Fibroblast of lung (primary cell): Measurements from ENCODE around the gene CARMIL3. TPM values are rescaled to one million over a fixed set of nuclear protein-coding genes. Genes with fewer than 3 reads are reported as not detected.

ENCODE experiments used
- DNase-seq, 2 donors: peaks; one replicate each; pipeline versions ENCODE4 v3.0.0 to v3.0.0-alpha.2; 2010; ENCODE audit warnings: low read depth in 2 of 2
- H2AFZ ChIP-seq: 2 replicates; pipeline ENCODE4 v1.5.1; 2012; ENCODE audit warnings: low read length, control low read depth, inconsistent platforms
- H3K27ac ChIP-seq: 2 replicates; pipeline ENCODE4 v1.5.1; 2011; ENCODE audit warnings: low read length, control low read depth; ENCODE audit not compliant: insufficient read depth
- H3K27me3 ChIP-seq: 2 replicates; pipeline ENCODE4 v1.5.1; 2011; ENCODE audit warnings: mild to moderate bottlenecking, low read length; ENCODE audit not compliant: control insufficient read depth, insufficient read depth
- H3K36me3 ChIP-seq: 2 replicates; pipeline ENCODE4 v1.5.1; 2011; ENCODE audit warnings: low read length; ENCODE audit not compliant: control insufficient read depth, insufficient read depth
- H3K4me1 ChIP-seq: 2 replicates; pipeline ENCODE4 v1.5.1; 2011; ENCODE audit warnings: low read length; ENCODE audit not compliant: control insufficient read depth, insufficient read depth; ENCODE audit errors: extremely low read depth
- H3K4me2 ChIP-seq: 2 replicates; pipeline ENCODE4 v1.5.1; 2011; ENCODE audit warnings: low read length, control low read depth; ENCODE audit not compliant: insufficient read depth; ENCODE audit errors: extremely low read depth
- H3K4me3 ChIP-seq, 4 experiments: fragments of 200-600 bp in 1 of 4; sonication (generic) in 1 of 4; replicated peaks in 1 of 4; 2 replicates each; pipeline ENCODE4 v1.5.1; 2011 to 2016; ENCODE audit warnings: low read length in 4 of 4, low read depth in 3 of 4, mild to moderate bottlenecking in 3 of 4, control low read depth in 2 of 4, inconsistent platforms in 1 of 4, mixed read lengths in 1 of 4; ENCODE audit not compliant: insufficient read depth in 1 of 4; ENCODE audit errors: control extremely low read depth in 1 of 4
- H3K79me2 ChIP-seq: 2 replicates; pipeline ENCODE4 v1.5.1; 2012; ENCODE audit warnings: mild to moderate bottlenecking, low read length, inconsistent platforms; ENCODE audit not compliant: control insufficient read depth, insufficient read depth
- H3K9ac ChIP-seq: 2 replicates; pipeline ENCODE4 v1.5.1; 2011; ENCODE audit warnings: mild to moderate bottlenecking, low read length, control low read depth; ENCODE audit not compliant: insufficient read depth
- H3K9me3 ChIP-seq: 2 replicates; pipeline ENCODE4 v1.5.1; 2012; ENCODE audit warnings: low read depth, low read length; ENCODE audit not compliant: control insufficient read depth, insufficient read depth
- H4K20me1 ChIP-seq: 2 replicates; pipeline ENCODE4 v1.5.1; 2011; ENCODE audit warnings: low read length; ENCODE audit not compliant: control insufficient read depth, insufficient read depth; ENCODE audit errors: extremely low read depth
- EZH2 ChIP-seq: IDR thresholded peaks from 2 replicates; pipeline ENCODE4 v1.5.1; 2012; ENCODE audit warnings: low read length, control low read depth, mild to moderate bottlenecking; ENCODE audit errors: missing control alignments
- polyA plus RNA-seq, 2 donors: library from polyadenylated mRNA; depleted of rRNA in 1 of 2; stranded (reverse) in 1 of 2; unstranded in 1 of 2; fragments of >200 nt; gene quantifications; 2 replicates each; pipeline ENCODE4 v1.2.1, GENCODE V29; 2011 to 2012; ENCODE audit warnings: missing spikeins in 1 of 2
- total RNA-seq: library from RNA; depleted of rRNA; stranded (reverse); fragments of >200 nt; gene quantifications from 2 replicates; pipeline ENCODE4 v1.2.1, GENCODE V29; 2014
- TF ChIP-seq, protein P1 (sequence below), 2 donors: IDR thresholded peaks in 1 of 2; conservative IDR thresholded peaks in 1 of 2; 1 replicate in 1 of 2; 2 replicates in 1 of 2; pipeline ENCODE4 v1.5.1; 2011 to 2012; ENCODE audit warnings: low read length in 2 of 2, control low read depth in 1 of 2, inconsistent platforms in 1 of 2, low read depth in 1 of 2, mild to moderate bottlenecking in 1 of 2

CARMIL3 gene
- total and polyA plus RNA-seq, 2 donors (not counting 1 experiment from before 2014, with no cell fraction given) = 0.17 TPM; not detected in 1

DNA sequence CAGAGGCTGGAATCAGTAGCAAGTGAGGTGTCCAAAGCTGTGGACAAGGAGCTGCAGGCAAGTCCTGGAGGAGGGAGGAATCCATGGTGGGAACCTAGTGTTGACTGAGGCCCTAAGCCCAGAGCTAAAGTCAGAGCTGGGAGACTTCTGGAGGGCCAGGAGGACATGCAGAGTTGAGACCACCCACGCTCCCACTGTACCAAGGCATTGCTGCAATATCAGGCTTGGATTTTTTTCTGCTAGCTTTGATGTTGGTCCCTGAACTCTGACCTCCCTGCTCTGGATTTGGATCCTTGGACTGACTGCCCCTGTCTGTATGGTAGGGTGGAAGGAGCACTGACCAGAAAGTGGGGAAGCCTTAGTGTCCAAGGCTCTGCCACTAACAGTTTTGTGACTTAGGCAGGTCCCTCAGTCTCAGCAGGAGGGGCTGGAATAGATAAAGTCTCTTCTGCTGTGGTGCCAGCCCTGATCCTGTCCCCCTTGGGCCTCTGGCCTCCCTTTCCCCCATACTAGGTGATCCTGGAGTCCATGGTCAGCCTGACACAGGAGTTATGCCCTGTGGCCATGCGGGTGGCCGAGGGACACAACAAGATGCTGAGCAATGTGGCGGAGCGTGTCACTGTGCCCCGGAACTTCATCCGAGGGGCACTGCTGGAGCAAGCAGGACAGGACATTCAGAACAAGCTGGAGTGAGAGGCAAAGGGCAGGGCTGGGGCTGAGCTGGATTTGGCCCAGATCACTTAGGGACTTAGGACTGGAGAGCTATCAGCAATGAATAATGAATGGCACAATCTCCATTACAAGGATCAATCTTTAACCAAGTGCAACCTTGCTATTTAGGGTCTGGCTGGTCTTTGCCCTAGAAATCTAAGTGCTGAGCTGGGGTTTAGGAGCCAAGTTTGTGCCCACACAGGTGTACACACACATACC, 9.4 kb downstream of the CARMIL3 start:
- TF ChIP-seq EZH2 = no peak
- TF ChIP-seq, protein P1, sequence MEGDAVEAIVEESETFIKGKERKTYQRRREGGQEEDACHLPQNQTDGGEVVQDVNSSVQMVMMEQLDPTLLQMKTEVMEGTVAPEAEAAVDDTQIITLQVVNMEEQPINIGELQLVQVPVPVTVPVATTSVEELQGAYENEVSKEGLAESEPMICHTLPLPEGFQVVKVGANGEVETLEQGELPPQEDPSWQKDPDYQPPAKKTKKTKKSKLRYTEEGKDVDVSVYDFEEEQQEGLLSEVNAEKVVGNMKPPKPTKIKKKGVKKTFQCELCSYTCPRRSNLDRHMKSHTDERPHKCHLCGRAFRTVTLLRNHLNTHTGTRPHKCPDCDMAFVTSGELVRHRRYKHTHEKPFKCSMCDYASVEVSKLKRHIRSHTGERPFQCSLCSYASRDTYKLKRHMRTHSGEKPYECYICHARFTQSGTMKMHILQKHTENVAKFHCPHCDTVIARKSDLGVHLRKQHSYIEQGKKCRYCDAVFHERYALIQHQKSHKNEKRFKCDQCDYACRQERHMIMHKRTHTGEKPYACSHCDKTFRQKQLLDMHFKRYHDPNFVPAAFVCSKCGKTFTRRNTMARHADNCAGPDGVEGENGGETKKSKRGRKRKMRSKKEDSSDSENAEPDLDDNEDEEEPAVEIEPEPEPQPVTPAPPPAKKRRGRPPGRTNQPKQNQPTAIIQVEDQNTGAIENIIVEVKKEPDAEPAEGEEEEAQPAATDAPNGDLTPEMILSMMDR (conservative IDR thresholded peaks at IDR 0.05 in 1 of 2, IDR thresholded peaks at IDR 0.05 in 1 of 2; ENCODE audit: low read depth in 1 of 2, low read length in 2 of 2) = no peak
- H4K20me1 ChIP-seq = no peaks in the 10 kb centered on the region
- no peaks in the 10 kb centered on the region for H3K27me3 ChIP-seq
- H3K79me2 ChIP-seq = no peaks in the 10 kb centered on the region
- no peaks in the 10 kb centered on the region for H3K4me1 ChIP-seq
- no peak for DNase-seq
- no peak overlapping the region for H2AFZ ChIP-seq
- H3K36me3 ChIP-seq = no peaks in the 10 kb centered on the region
- no peak overlapping the region for H3K27ac ChIP-seq
- H3K4me2 ChIP-seq = no peak overlapping the region
- H3K9me3 ChIP-seq = no peaks in the 10 kb centered on the region
- no peak overlapping the region for H3K4me3 ChIP-seq
- no peak overlapping the region for H3K9ac ChIP-seq

DNA sequence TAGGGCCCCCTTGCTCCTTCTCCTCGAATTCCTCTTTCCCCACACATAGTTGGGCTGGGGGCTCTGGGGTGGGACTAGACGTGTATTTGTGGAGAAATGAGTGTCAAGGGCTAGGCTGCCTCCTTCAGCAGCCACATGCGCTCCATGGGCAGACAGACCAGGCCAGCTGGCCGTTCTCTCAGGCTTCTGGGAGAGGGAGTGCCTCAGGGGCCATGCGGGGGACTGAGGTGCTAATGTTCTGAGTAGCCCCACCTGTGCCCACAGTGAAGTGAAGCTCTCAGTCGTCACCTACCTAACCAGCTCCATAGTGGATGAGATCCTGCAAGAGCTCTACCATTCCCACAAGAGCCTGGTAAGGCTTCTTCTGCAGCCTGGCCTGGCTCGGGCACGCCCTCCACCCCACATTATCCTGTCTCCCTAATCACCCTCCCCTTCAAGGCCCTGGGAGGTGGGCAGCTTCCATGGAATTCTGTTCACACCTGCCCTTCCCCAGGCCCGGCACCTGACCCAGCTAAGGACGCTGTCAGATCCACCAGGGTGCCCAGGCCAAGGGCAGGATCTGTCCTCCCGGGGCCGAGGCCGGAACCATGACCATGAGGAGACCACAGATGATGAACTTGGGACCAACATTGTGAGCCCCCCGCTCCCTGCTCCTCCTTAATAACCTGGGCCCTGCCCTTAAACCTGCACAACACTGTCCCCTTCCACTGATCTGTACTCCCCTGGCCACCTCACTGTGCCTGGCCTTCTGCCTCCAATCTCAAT, 10.6 kb downstream of the CARMIL3 start:
- no peaks in the 10 kb centered on the region for H3K79me2 ChIP-seq
- H3K36me3 ChIP-seq = no peaks in the 10 kb centered on the region
- no peak for TF ChIP-seq EZH2
- TF ChIP-seq, protein P1 (conservative IDR thresholded peaks at IDR 0.05 in 1 of 2, IDR thresholded peaks at IDR 0.05 in 1 of 2; ENCODE audit: low read depth in 1 of 2, low read length in 2 of 2) = no peak
- H3K27ac ChIP-seq = no peak overlapping the region
- H3K4me3 ChIP-seq = no peak overlapping the region
- H3K9ac ChIP-seq = no peak overlapping the region
- peaks cover 4% of the 10 kb centered on the region for H3K27me3 ChIP-seq
- H3K4me2 ChIP-seq = no peak overlapping the region
- no peak overlapping the region for H2AFZ ChIP-seq
- DNase-seq = no peak
- H3K9me3 ChIP-seq = no peaks in the 10 kb centered on the region
- no peaks in the 10 kb centered on the region for H4K20me1 ChIP-seq
- no peaks in the 10 kb centered on the region for H3K4me1 ChIP-seq

DNA sequence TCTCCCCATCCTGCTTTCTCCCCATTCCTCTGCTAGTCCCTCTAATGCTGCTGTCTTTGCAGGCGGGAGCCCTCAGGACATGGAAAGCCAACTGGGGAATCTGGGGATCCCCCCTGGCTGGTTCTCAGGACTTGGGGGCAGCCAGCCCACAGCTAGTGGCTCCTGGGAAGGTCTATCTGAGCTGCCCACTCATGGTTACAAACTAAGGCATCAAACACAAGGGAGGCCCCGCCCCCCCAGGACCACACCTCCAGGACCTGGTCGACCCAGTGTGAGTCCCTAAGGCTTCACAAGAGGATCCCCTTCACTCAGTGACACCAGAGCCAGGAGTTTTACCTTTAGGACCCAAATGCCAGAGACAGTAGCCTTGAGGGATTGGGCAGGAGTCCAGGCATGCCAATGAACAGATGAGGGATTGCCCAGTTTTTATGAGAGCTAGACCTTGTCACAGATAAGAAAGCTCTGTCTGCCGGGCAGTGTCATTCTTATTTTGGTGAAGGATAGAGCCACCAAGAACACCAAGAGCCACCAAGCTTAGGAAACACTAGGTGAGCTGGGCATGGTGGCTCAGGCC, 11.5 kb downstream of the CARMIL3 start:
- Histone ChIP-seq H3K36me3 (no peaks in the 10 kb centered on the region), H4K20me1 (no peaks in the 10 kb centered on the region), H3K79me2 (no peaks in the 10 kb centered on the region), H3K9ac (no peak overlapping the region), H3K27me3 (peaks cover 4% of the 10 kb centered on the region), H3K27ac (no peak overlapping the region), H3K4me2 (no peak overlapping the region), H3K9me3 (no peaks in the 10 kb centered on the region), H3K4me1 (no peaks in the 10 kb centered on the region), H2AFZ (no peak overlapping the region), H3K4me3 (no peak overlapping the region)
- TF ChIP-seq EZH2 = no peak
- TF ChIP-seq, protein P1 (conservative IDR thresholded peaks at IDR 0.05 in 1 of 2, IDR thresholded peaks at IDR 0.05 in 1 of 2; ENCODE audit: low read depth in 1 of 2, low read length in 2 of 2) = no peak
- no peak for DNase-seq
